ENCODE measurements around the gene MYO19.
A peak's percentile ranks its signal among the peaks of the same experiment; 100 is the strongest.

Gene MYO19

DNA sequence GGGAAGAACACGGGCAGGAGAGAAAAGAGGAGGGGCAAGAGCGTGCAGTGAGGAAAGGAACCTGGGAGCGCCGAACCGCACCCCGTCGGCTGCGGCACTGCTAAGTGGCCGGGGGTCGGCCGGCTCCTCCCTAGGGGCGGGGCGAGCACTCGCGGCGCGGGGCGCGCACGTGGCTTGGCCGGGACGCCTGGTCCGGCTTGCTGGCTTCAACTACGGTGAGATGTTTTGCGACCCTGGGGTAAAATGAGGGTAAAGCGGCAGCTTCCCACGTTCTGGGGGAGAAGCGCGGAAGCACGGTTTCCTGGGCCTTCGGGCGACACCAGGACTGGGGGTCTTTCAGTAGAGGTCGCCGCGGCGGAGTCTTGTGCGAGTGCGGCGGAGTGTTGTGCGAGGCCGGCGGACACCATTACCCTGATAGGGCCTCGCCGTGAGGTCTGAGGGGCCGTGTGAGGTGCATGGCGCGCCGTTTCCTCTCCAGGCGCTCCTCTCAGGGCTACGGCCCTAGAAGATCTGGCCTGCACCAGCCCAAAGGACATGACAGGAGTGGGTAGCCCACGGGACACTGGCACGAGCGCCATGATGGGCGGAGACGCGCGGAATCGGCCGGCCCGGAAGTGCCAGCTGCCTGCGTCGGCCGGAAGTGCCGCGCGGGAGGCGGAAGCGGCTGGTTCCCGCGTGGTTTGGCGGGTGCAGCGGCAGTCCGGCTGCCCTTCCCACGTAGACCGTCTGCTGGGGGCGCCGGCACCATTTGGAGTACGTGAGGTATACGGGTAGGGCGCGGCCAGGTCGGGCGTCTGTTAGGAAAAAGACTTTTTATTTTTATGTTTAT lies at the start of gene MYO19, which contains the start of gene PIGW:
Gene MYO19, minus strand, starts transcription at position 29 of the 829 bp plus-strand sequence. CDS start 2,330 bp downstream, outside the sequence.
Gene PIGW, plus strand, starts transcription at position 148 of the 829 bp plus-strand sequence. CDS start 2,115 bp downstream, outside the sequence.
- peak; percentile 54 for DNase-seq

DNA sequence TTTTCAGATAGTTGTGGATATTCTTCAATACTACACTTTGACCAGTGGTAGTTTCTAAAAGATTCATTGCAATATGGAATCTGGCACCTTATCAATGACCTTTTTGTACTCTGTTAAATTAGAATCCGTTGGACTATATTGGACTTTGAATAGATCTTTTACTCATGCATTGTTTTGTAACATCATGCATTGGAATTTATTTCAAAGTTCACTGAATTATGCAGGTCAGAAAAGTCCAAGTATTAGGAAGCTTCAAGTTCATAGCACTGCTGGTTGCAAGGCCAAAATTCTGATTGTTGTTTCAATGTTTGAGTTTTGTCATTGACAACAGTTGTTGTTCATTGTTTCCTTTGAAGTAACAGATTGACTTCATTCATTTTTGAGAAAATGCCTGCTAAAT lies 49.1 kb upstream of the MYO19 start:
- no peak for DNase-seq

- no peak for DNase-seq
These were observed 44.0 kb upstream of the MYO19 start for GRCh38 chr17:36578671-36579070.

GRCh38 chr17:36576793-36577192 lies 42.1 kb upstream of the MYO19 start:
- no peak for DNase-seq

DNA sequence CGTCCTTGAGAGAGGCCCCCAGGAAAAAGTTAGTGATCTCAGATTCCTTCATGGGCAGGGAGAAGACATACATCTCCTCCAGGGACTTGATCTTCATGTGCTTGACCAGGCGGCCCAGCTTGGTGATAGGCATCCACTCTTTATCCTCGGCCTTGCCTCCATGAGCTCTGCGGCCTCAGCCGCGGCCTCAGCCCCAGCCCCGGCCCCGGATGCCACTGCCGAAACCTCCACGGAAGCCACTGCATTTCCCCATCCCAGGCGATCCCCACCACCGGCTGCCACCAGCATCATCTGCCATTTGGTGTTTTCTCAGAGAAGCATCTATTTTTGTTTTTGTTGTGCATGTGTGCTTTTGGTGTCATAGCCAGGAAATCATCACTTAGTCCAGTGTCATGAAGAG lies 40.4 kb upstream of the MYO19 start:
- no peak for DNase-seq

DNA sequence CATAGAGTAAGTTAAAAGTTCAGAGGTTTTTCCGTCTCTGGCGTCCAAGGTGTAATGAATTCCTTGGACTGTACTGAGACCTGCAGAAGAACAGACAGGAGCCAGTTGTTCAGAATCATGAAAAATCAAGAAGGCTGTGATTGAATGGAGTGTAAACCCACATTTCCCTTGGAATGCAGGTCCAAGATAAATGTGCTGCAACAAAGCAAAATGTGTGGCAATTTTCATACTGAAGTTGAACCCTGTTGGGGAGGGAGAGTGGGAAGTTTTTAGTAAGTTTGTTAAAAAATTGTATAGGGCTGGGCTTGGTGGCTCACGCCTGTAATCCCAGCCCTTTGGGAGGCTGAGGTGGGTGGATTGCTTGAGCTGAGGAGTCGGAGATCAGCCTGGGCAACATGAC lies 31.4 kb upstream of the MYO19 start:
- DNase-seq, result no peak

- no peak for DNase-seq
These were observed 18.8 kb upstream of the MYO19 start for GRCh38 chr17:36553459-36553858.

- DNase-seq, result no peak
These were observed 16.1 kb upstream of the MYO19 start for GRCh38 chr17:36550491-36551417.

DNA sequence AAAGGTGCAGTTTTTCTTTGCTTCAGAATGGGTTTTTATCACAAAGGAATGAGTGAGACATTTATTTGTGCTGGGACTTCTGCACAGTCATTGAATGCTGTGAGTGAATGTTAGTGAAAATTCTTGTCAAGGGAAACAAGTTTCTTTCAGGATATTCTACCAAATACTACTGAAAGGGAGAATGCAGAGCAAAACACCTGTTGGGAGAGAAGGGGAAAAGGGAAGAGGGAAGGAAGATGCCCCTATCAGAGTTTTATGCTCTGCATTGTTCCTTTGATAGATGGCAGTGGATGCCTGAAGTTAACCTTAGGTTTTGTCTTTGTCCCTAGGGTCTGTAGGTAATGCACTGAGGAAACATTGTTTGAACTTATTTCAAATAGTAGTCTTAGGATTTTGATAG lies 13.1 kb upstream of the MYO19 start:
- no peak for DNase-seq

DNA sequence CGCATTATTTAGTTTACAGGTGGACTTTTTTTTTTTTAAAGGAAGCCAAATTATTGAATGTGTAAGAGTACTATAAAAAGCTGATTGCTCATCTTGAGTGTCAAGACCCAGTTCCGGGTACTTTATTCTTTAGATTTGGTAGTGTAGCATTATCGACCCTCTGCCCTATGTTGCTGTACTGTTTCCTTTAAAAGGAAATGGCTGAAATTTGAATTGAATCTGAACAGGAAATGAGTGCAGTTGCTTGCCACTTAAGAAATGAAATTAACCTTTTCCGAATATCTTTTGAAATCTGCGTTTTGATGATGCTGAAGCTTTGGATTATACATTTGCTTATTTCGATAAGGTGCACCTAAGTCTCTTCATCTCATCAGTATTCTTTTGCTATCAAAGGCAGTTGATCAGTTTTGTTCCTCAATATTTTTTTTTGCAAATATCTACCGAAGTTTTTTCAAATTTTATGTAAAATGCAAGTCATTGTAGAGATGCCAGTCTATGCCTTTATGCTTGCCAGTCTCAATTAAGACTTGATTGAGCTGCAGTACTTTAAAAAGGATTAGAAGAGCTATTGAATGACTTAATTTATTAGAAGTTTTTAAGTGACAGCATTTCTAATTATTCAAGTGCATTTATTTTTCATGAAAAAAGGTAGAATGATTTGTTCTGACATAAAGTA lies 11.9 kb upstream of the MYO19 start:
- DNase-seq, result no peak

GRCh38 chr17:36545465-36546417 lies 11.1 kb upstream of the MYO19 start:
- peak; percentile 70 for DNase-seq

GRCh38 chr17:36545077-36545464 lies 10.4 kb upstream of the MYO19 start:
- no peak for DNase-seq

GRCh38 chr17:36544307-36545076 lies 9.8 kb upstream of the MYO19 start, which contains the start of gene GGNBP2:
GGNBP2 (plus strand) TSS chr17:36544919; CDS start chr17:36545725, 806 bp downstream.
- peak; percentile 25 for DNase-seq

DNA sequence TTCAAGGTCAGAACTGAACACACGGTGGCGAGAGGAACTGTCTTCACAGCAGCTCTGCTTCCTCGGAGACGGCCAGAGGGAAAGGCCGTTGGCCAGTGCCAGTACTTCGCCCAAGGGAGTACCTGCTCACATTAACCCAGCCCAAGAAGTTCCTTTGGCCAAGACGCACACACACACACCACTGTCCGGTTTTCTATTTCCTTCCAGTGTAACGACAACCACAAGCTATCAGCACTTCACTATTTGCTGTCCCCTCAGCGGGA lies 9.3 kb upstream of the MYO19 start:
- DNase-seq, result no peak

GRCh38 chr17:36542755-36543154 lies 8.1 kb upstream of the MYO19 start:
- no peak for DNase-seq

GRCh38 chr17:36540696-36541095 lies 6.0 kb upstream of the MYO19 start:
- DNase-seq, result no peak

- DNase-seq, result no peak
These were observed 1.0 kb upstream of the MYO19 start for GRCh38 chr17:36535669-36536081.

DNA sequence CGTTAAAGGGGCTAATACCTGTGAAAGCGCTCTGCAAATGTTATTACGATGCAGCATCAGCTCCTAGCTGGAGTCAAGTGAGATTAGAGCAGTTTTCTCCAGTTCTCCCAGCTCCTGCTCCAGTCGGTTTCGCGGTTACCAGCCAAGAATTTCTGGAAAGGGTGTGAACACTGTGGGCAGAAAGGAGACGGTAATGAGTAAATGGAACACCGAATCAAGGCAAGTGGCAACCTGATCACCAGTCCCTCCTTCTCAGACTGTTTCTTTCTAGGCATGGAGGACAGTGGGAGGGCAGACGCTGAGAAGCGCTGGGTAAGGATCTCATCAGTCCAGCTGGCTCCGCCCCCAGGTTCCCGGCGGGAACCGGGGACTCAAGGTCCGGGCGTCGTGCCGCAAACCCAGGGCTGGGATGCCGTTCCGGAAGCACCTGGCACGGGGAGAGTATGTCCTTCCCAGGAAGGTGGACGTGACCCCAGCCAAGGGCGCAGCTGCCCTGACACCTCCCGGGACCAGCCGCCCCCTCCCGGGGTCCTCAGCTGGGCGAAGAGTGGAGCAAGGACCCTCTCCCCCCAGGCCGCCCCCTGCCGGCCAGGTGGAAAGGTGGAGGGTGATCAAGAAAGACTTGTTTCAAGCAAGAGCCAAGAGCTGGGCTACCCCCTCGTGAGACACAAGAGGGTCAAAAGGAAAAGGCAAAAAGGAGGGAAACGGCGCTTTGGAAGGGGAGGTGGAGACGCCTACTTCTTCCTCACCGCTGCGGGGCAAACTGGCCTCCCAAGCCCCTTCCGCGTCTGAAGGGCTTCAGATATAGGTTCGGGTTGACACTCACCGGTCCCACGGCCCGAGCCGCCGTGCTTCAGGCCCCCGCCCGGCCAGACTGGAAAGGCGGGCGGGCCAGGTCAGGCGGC lies 481 bp downstream of the MYO19 start:
- DNase-seq, result no peak

- no peak for DNase-seq
These were observed 2.2 kb downstream of the MYO19 start for GRCh38 chr17:36532435-36532975.

DNA sequence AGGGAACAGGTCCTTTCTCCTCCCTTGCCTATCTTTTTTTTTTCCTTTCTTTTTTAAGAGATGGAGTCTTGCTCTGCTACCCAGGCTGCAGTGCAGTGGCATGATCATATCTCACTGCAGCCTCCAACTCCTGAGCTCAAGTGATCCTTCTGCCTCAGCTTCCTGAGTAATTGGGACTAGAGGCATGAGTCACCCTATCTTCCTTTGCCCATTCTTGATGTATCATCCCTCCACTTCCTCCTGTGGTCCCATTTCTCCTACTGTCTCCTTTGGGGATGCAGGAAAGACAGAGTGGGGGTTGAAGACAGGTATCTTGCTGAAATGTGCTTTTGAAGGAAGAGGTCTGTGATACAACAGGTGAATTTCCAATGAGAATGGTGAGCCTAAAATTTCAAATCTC lies 5.5 kb downstream of the MYO19 start:
- DNase-seq, result no peak

All from GF-D8 (cell line).